HL-60 (cell line): ENCODE measurements around the gene GREB1.

Experiments used
- DNase-seq, 2 experiments: peaks; one replicate each; pipeline ENCODE4 v3.0.0-alpha.2; 2010 to 2020; ENCODE audit warnings: low read depth in 1 of 2, low spot score in 1 of 2
- H3K27ac ChIP-seq: fragments of 250-450 bp; sonication (Bioruptor Pico); replicated peaks from 2 replicates; pipeline ENCODE4 v1.5.1; 2020; ENCODE audit warnings: mild to moderate bottlenecking, moderate library complexity
- H3K27me3 ChIP-seq: fragments of 250-450 bp; sonication (Bioruptor Pico); 2 replicates; pipeline ENCODE4 v1.5.1; 2021; ENCODE audit warnings: mild to moderate bottlenecking, moderate library complexity; ENCODE audit not compliant: insufficient read depth, poor library complexity, severe bottlenecking
- H3K4me3 ChIP-seq: replicated peaks from 2 replicates; pipeline ENCODE4 v1.5.1; 2011; ENCODE audit warnings: mild to moderate bottlenecking, control low read depth, low read length; ENCODE audit not compliant: insufficient read depth
- GABPA ChIP-seq: IDR thresholded peaks from 2 replicates; pipeline ENCODE4 v1.6.1; 2012; ENCODE audit warnings: low read depth
- POLR2AphosphoS5 ChIP-seq: IDR thresholded peaks from 2 replicates; pipeline ENCODE4 v1.6.1; 2012; ENCODE audit warnings: low read depth
- SPI1 ChIP-seq: IDR thresholded peaks from 2 replicates; pipeline ENCODE4 v1.6.1; 2012; ENCODE audit warnings: low read depth, mild to moderate bottlenecking, borderline replicate concordance
- TF ChIP-seq, protein P1 (sequence below): IDR thresholded peaks from one replicate; pipeline ENCODE4 v1.5.1; 2011; ENCODE audit warnings: low read length, control low read depth, inconsistent platforms; ENCODE audit not compliant: insufficient read depth
- TF ChIP-seq, protein P2 (sequence below): IDR thresholded peaks from 2 replicates; pipeline ENCODE4 v1.6.1; 2012; ENCODE audit warnings: low read depth; ENCODE audit not compliant: insufficient replicate concordance

Gene GREB1

DNA sequence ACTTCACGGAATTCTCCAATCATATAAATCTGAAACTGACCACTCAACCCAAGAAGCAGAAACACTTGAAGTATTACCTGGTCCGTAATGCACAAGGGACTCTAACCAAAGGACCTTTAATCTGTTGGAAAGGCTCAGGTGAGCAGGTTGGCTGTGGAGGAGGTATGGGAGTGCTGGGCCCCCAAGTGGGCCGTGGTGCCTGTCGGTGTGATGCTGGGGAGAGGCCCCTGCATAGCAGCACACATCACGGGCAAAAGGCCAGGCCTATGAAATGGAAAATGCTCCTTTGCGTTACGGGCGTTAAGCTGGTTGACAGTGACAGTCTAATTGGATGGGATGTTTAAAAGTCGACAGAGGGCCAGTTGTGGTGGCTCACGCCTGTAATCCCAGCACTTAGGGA lies 42.6 kb downstream of the GREB1 start:
- no peak for DNase-seq
- H3K4me3 ChIP-seq = no peak overlapping the region
- H3K27ac ChIP-seq = no peak overlapping the region
- no peaks in the 10 kb centered on the region for H3K27me3 ChIP-seq
- TF ChIP-seq, protein P1, sequence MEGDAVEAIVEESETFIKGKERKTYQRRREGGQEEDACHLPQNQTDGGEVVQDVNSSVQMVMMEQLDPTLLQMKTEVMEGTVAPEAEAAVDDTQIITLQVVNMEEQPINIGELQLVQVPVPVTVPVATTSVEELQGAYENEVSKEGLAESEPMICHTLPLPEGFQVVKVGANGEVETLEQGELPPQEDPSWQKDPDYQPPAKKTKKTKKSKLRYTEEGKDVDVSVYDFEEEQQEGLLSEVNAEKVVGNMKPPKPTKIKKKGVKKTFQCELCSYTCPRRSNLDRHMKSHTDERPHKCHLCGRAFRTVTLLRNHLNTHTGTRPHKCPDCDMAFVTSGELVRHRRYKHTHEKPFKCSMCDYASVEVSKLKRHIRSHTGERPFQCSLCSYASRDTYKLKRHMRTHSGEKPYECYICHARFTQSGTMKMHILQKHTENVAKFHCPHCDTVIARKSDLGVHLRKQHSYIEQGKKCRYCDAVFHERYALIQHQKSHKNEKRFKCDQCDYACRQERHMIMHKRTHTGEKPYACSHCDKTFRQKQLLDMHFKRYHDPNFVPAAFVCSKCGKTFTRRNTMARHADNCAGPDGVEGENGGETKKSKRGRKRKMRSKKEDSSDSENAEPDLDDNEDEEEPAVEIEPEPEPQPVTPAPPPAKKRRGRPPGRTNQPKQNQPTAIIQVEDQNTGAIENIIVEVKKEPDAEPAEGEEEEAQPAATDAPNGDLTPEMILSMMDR = no peak
- TF ChIP-seq POLR2AphosphoS5 (no peak), GABPA (no peak), SPI1 (no peak)
- TF ChIP-seq, protein P2, sequence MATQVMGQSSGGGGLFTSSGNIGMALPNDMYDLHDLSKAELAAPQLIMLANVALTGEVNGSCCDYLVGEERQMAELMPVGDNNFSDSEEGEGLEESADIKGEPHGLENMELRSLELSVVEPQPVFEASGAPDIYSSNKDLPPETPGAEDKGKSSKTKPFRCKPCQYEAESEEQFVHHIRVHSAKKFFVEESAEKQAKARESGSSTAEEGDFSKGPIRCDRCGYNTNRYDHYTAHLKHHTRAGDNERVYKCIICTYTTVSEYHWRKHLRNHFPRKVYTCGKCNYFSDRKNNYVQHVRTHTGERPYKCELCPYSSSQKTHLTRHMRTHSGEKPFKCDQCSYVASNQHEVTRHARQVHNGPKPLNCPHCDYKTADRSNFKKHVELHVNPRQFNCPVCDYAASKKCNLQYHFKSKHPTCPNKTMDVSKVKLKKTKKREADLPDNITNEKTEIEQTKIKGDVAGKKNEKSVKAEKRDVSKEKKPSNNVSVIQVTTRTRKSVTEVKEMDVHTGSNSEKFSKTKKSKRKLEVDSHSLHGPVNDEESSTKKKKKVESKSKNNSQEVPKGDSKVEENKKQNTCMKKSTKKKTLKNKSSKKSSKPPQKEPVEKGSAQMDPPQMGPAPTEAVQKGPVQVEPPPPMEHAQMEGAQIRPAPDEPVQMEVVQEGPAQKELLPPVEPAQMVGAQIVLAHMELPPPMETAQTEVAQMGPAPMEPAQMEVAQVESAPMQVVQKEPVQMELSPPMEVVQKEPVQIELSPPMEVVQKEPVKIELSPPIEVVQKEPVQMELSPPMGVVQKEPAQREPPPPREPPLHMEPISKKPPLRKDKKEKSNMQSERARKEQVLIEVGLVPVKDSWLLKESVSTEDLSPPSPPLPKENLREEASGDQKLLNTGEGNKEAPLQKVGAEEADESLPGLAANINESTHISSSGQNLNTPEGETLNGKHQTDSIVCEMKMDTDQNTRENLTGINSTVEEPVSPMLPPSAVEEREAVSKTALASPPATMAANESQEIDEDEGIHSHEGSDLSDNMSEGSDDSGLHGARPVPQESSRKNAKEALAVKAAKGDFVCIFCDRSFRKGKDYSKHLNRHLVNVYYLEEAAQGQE = no peak

DNA sequence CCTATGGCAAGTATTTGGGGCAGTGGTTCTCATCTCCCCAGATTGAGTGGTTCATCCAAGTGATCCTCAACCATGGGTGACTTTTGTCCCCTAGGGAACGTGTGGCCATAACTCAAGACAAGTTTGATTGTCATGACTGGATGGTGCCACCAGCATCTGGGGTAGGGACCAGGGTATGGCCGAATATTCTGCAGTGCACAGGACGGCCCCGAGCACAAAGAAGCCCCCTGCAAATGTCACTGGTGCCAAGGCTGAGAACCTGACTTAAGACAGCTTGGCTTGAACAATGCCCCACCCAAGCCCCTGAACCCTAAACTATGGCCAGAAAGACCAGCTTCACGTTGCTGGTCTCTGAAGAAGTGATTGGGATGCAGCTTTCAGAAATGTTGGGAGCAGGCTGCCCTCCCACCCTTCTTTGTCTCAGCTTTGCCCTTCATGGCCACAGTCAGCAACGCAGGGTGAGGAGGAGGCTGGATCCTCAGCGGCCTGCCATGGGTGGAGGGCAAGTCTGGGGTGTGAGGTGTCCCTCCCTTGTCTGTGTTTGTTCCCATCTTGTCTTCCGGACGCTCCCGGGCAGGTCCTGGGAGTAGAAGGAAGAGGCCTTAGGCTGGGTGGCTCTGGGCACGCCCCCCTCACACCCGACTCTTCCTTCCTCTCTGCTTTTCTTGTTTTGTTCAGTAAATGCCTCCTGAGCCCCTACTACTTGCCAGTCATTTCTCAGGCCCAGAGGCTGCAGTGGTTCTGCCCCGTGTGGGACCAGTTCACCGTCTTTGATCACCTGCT lies 43.4 kb downstream of the GREB1 start:
- Histone ChIP-seq H3K4me3 (no peak overlapping the region), H3K27me3 (no peaks in the 10 kb centered on the region), H3K27ac (no peak overlapping the region)
- no peak for DNase-seq
- TF ChIP-seq POLR2AphosphoS5 = no peak
- TF ChIP-seq SPI1 = no peak
- TF ChIP-seq, protein P2 = no peak
- TF ChIP-seq, protein P1 = no peak
- TF ChIP-seq GABPA = no peak

DNA sequence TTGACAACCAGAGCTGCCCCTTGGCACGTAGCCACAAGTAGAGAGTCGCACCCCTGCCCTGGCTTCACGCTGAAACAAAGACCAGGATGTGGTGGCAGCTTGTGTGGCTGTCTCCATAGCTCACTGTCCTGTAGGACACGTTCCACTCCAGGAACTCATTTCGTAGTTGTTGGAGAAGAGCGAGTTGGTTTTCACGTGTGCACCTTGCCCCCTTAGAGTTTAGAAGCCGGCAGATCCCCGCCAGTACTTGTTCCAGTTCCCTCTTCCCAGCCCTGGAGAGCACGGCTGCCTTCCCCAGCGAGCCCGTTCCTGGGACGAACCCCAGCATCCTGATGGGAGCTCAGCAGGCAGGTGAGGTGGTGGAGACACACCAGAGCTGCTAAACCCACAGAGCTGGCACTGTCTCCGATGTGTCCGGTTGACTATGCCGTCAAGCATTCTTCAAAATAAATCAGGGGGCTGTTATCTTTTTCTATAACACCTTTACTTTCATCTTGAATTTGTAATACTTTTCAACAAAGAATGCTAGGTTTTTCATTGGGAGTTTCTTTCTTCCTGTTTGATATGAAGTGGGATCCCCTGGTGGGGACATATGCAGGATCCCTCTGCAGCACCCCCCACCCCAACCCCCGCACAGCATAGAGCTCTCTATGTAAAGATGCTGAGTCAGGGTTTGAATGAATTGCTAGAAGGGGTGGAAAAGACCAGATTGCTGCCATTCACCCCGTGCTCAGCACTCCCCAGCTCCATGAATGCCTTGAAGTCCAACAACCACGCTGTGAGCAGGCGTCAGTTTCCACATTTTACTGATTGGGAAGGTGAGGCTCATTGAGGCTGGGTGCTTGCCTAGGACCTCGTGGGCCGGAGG lies 44.5 kb downstream of the GREB1 start:
- no peak for TF ChIP-seq GABPA
- TF ChIP-seq, protein P2 = no peak

More for the DNA sequence above, 44.5 kb downstream of the GREB1 start:
- Histone ChIP-seq H3K27ac (no peak overlapping the region), H3K27me3 (no peaks in the 10 kb centered on the region), H3K4me3 (no peak overlapping the region)
- DNase-seq = no peak
